HEK293 (cell line): Measurements from ENCODE around the gene LGALS4.
"Not testable (repeated sequence)": the region's sequence is repeated elsewhere in the genome, so short reads cannot be mapped to it uniquely, and the experiment has no call there.

Experiments used
- ATF2 ChIP-seq: fragments of 450-650 bp; formaldehyde crosslinking; IDR thresholded peaks from 2 replicates; pipeline ENCODE4 v1.5.1; 2016; ENCODE audit warnings: missing biosample characterization, missing genetic modification characterization, low read depth
- CTCF ChIP-seq: fragments of 450-650 bp; formaldehyde crosslinking; IDR thresholded peaks from 2 replicates; pipeline ENCODE4 v1.5.1; 2016; ENCODE audit warnings: missing biosample characterization, missing genetic modification characterization
- GLIS2 ChIP-seq: fragments of 450-650 bp; formaldehyde crosslinking; IDR thresholded peaks from 2 replicates; pipeline ENCODE4 v1.5.1; 2016; ENCODE audit warnings: missing biosample characterization, missing genetic modification characterization
- REST ChIP-seq: fragments of 450-650 bp; formaldehyde crosslinking; IDR thresholded peaks from 2 replicates; pipeline ENCODE4 v1.5.1; 2016; ENCODE audit warnings: missing biosample characterization, missing genetic modification characterization
- YY1 ChIP-seq: fragments of 450-650 bp; formaldehyde crosslinking; IDR thresholded peaks from 2 replicates; pipeline ENCODE4 v1.5.1; 2018; ENCODE audit warnings: missing biosample characterization, missing genetic modification characterization
- ZBTB6 ChIP-seq: fragments of 450-650 bp; formaldehyde crosslinking; IDR thresholded peaks from 2 replicates; pipeline ENCODE4 v1.5.1; 2017; ENCODE audit warnings: missing biosample characterization, missing genetic modification characterization
- ZNF155 ChIP-seq: fragments of 450-650 bp; formaldehyde crosslinking; IDR thresholded peaks from 2 replicates; pipeline ENCODE4 v1.5.1; 2016; ENCODE audit warnings: missing biosample characterization, missing genetic modification characterization
- ZNF239 ChIP-seq: fragments of 450-650 bp; formaldehyde crosslinking; IDR thresholded peaks from 2 replicates; pipeline ENCODE4 v1.5.1; 2016; ENCODE audit warnings: missing biosample characterization, missing genetic modification characterization
- ZNF292 ChIP-seq: fragments of 450-650 bp; formaldehyde crosslinking; IDR thresholded peaks from 2 replicates; pipeline ENCODE4 v1.5.1; 2016; ENCODE audit warnings: low read depth, missing biosample characterization, missing genetic modification characterization, borderline replicate concordance
- ZSCAN16 ChIP-seq: fragments of 450-650 bp; formaldehyde crosslinking; IDR thresholded peaks from 2 replicates; pipeline ENCODE4 v1.5.1; 2016; ENCODE audit warnings: missing biosample characterization, missing genetic modification characterization
- TF ChIP-seq, protein P1 (sequence below): fragments of 450-650 bp; formaldehyde crosslinking; IDR thresholded peaks from 2 replicates; pipeline ENCODE4 v1.5.1; 2016; ENCODE audit warnings: missing biosample characterization, missing genetic modification characterization

DNA sequence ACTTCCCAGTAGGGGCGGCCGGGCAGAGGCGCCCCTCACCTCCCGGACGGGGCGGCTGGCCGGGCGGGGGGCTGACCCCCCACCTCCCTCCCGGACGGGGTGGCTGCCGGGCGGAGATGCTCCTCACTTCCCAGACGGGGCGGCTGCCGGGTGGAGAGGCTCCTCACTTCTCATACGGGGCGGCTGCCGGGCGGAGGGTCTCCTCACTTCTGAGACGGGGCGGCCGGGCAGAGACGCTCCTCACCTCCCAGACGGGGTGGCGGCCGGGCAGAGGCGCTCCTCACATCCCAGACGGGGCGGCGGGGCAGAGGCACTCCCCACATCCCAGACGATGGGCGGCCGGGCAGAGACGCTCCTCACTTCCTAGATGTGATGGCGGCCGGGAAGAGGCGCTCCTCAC is 43.0 kb upstream of the LGALS4 start:
- TF ChIP-seq ATF2; ZBTB6; ZSCAN16 (tag by site-specific recombination); YY1; REST (tag by site-specific recombination); ZNF239; ZNF155; ZNF292; CTCF (tag by site-specific recombination); GLIS2 (tag by site-specific recombination): not testable (repeated sequence)
- TF ChIP-seq, protein P1, sequence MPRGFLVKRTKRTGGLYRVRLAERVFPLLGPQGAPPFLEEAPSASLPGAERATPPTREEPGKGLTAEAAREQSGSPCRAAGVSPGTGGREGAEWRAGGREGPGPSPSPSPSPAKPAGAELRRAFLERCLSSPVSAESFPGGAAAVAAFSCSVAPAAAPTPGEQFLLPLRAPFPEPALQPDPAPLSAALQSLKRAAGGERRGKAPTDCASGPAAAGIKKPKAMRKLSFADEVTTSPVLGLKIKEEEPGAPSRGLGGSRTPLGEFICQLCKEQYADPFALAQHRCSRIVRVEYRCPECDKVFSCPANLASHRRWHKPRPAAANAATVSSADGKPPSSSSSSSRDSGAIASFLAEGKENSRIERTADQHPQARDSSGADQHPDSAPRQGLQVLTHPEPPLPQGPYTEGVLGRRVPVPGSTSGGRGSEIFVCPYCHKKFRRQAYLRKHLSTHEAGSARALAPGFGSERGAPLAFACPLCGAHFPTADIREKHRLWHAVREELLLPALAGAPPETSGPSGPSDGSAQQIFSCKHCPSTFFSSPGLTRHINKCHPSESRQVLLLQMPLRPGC: not testable (repeated sequence)
